GM13976 (cell line): Measurements from ENCODE around the gene MIB1.

ENCODE experiments used
- DNase-seq: peaks from one replicate; pipeline ENCODE4 v3.0.0; 2012; ENCODE audit warnings: low spot score
- in situ Hi-C: fragments of 300-500 bp; cut with MboI; formaldehyde crosslinking; loops from one replicate; pipeline ENCODE4 v1.12.0; 2022; ENCODE audit warnings: low sequenced_read_pairs, mixed read lengths, inconsistent platforms; ENCODE audit not compliant: unreplicated experiment
- TF ChIP-seq, protein P1 (sequence below): IDR thresholded peaks from 2 replicates; pipeline ENCODE4 v1.5.1; 2012; ENCODE audit warnings: borderline replicate concordance, mild to moderate bottlenecking; ENCODE audit not compliant: insufficient read depth; ENCODE audit errors: extremely low read depth, missing control alignments, control extremely low read depth

MIB1 gene

DNA sequence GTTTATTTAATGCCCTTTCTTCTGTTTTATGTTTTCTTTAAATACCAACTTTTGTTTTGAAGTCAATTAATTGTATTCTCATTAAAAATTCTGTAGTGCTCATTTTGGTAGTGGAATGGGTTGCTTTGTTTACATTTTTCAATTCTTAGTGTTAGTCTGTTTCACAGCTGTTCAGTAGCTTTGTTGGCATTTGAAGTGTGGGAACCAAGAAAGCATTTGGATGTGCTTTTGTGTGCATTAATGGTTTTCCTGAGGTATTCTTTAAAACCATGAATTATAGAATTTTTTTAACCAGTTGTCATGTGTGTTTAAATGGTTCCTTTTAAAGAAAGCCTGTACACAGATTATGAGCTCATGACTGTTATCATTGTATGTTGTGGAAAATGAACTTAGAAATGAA lies 19.7 kb downstream of the MIB1 start:
- TF ChIP-seq, protein P1, sequence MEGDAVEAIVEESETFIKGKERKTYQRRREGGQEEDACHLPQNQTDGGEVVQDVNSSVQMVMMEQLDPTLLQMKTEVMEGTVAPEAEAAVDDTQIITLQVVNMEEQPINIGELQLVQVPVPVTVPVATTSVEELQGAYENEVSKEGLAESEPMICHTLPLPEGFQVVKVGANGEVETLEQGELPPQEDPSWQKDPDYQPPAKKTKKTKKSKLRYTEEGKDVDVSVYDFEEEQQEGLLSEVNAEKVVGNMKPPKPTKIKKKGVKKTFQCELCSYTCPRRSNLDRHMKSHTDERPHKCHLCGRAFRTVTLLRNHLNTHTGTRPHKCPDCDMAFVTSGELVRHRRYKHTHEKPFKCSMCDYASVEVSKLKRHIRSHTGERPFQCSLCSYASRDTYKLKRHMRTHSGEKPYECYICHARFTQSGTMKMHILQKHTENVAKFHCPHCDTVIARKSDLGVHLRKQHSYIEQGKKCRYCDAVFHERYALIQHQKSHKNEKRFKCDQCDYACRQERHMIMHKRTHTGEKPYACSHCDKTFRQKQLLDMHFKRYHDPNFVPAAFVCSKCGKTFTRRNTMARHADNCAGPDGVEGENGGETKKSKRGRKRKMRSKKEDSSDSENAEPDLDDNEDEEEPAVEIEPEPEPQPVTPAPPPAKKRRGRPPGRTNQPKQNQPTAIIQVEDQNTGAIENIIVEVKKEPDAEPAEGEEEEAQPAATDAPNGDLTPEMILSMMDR = no peak
- in situ Hi-C loops = no loop called here
- DNase-seq = no peak

- no peak for DNase-seq
- in situ Hi-C loops = no loop called here
- TF ChIP-seq, protein P1 = no peak
Measured at GRCh38 chr18:21761471-21762115, 21.0 kb downstream of the MIB1 start.

DNA sequence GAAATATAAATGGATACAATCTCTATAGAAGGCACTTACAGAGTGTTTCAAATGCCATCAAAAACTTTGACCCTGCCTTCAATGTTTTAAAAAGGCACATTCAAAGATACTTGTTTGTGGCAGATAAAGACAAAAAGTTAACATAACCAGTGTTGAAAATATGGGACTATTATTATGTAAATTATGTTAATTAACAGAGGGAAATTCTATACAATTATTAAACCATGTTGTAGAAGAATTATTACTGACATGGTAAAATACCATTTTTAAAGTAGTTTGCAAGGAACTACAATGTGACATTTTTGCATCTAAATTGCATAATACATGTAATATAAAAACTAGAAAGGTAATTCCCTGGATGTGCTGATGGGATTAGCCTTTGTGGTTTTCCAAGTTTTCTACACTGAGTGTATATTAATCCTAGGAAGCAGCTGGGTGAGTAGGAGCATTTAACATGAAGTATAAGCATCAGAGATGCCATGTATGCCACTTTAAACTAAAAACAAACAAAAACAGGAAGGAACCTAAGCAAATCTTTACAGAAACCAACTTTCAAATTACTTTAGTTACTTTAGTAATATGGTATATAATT lies 21.7 kb downstream of the MIB1 start:
- in situ Hi-C loops = no loop called here
- TF ChIP-seq, protein P1 = no peak
- DNase-seq = no peak

GRCh38 chr18:21763846-21764646 lies 23.5 kb downstream of the MIB1 start:
- TF ChIP-seq, protein P1 = no peak

DNA sequence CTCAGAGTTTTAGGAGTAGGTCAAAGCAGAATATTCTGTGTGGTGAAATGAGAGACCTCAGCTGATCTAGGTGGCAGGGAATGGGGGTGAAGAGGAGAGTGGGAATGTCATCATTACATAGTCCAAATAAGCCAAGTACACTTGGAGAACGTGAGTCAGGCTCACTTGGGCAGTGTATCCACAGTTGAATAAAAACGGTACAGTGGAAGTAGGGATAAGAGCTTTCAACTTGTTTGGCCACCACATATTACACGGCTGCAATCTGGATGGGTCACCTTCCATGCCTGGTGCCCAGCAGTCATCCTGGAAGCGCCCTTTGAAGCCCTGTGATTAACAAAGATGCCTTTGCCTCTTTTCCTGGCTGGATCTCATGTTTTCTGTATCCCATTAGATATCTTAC lies 28.6 kb downstream of the MIB1 start:
- in situ Hi-C loops = no loop called here
- TF ChIP-seq, protein P1 = no peak
- no peak for DNase-seq

More at GRCh38 chr18:21763846-21764646, 23.5 kb downstream of the MIB1 start:
- no peak for DNase-seq
- in situ Hi-C loops = no loop called here

DNA sequence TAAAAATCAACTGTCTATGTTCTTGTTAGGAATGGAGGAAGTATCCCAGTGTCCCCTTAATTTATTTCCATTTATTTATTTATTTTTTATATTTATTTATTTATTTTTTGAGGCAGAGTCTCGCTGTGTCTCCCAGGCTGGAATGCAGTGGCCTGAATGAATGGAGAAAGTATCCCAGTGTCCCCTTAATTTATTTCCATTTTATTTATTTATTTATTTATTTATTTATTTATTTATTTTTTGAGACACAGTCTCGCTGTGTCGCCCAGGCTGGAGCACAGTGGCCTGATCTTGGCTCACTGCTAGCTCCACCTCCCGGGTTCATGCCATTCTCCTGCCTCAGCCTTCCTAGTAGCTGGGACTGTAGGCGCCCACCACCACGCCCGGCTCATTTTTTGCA lies 34.1 kb downstream of the MIB1 start:
- in situ Hi-C loops = no loop called here
- TF ChIP-seq, protein P1 = no peak
- no peak for DNase-seq
